Diencephalon (tissue), 1 donor: Measurements from ENCODE around the gene SUMF2. TPM values are rescaled to one million over a fixed set of nuclear protein-coding genes. Genes with fewer than 3 reads are reported as not detected.

Experiments used
- small RNA-seq: library from RNA; depleted of rRNA; stranded (forward); fragments of <200 nt; gene quantifications from one replicate; pipeline ENCODE3, GENCODE V24; 2014
- total RNA-seq: library from RNA; depleted of rRNA; stranded (reverse); fragments of >200 nt; gene quantifications from one replicate; pipeline ENCODE4 v1.2.3, GENCODE V29; 2014

Gene SUMF2
- 103 TPM for total RNA-seq

DNA sequence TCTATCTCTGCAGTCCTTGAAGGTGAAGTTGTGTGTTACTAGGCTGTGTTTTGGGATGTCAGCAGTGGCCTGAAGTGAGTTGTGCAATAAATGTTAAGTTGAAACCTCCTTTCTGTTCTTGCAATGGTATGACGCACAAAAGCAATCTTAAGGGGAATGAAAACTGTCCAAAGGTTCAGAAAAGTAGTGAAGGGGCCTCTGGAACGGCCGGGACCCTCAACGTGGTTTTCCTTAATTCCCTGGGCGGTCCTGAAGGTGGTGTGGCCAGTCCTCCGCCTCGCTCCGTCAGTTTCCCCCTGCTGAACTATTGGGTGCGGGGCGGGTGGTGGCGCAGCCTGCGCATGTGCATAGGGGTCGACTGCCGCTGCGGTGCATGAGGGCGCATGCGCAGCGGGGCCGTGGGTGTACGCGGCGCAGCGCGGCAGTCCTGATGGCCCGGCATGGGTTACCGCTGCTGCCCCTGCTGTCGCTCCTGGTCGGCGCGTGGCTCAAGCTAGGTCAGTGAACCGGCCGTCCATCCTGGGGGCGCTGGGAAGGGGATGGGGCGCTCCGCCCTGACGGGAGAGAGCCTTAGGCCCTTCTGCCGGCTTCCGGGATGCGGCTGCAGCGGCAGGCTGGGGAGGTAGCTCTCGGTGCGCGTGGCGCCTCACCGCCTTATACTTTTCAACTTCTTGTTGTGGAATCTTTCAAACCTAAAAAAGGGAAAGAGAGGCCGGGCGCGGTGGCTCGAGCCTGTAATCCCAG is at the start of gene SUMF2:
SUMF2 (plus strand) TSS at position 405 of the 744 bp plus-strand sequence; CDS start at position 431, 26 bp downstream.

GRCh38 chr7:56051339-56052191 is 12.5 kb upstream of the SUMF2 start, which contains the start of the genes CCT6A and PSPH:
TSS of gene CCT6A (plus strand) at chr7:56051765. CDS start at chr7:56051849, 84 bp downstream.
TSS of gene PSPH (minus strand) at chr7:56051444. CDS start at chr7:56021212, 30,232 bp downstream.

GRCh38 chr7:56092789-56093531 is 28.9 kb downstream of the SUMF2 start, which contains the start of gene PHKG1:
TSS of gene PHKG1 (minus strand) at chr7:56092952. CDS start at chr7:56088941, 4,011 bp downstream.

GRCh38 chr7:56106108-56107073 is 42.3 kb downstream of the SUMF2 start, which contains the start of gene CHCHD2:
TSS of gene CHCHD2 (minus strand) at chr7:56106476. CDS start at chr7:56106413, 63 bp downstream.

GRCh38 chr7:56115852-56116538 is 51.9 kb downstream of the SUMF2 start, which contains the start of gene NUPR2:
TSS of gene NUPR2 (minus strand) at chr7:56116417. CDS start at chr7:56116314, 103 bp downstream.

Small RNA genes within 50 kb of the gene (small RNA-seq; reads per million reads assigned to genes)
- gene SNORA15 (not detected), gene SNORA22B (not detected)

Other genes with a start within 250 kb of the SUMF2 start
- gene SEPTIN14, start 201.5 kb upstream of the SUMF2 start, total RNA-seq, result under 0.01 TPM
- gene ZNF713, start 176.8 kb upstream of the SUMF2 start, total RNA-seq, result 54.4 TPM
- 27.7 TPM for gene MRPS17, start 112.4 kb upstream of the SUMF2 start, total RNA-seq
- gene NIPSNAP2, start 99.7 kb upstream of the SUMF2 start, total RNA-seq, result 58.6 TPM
- 28.8 TPM for gene PSPH, start 12.8 kb upstream of the SUMF2 start, total RNA-seq
- gene CCT6A, start 12.5 kb upstream of the SUMF2 start, total RNA-seq, result 182 TPM
- 7.2 TPM for gene PHKG1, start 28.7 kb downstream of the SUMF2 start, total RNA-seq
- gene CHCHD2, start 42.2 kb downstream of the SUMF2 start, total RNA-seq, result 160 TPM
- 3.0 TPM for gene NUPR2, start 52.1 kb downstream of the SUMF2 start, total RNA-seq